Parietal lobe (tissue), 1 donor: Measurements from ENCODE around the gene SEMG2. TPM values are rescaled to one million over a fixed set of nuclear protein-coding genes. Genes with fewer than 3 reads are reported as not detected.

Experiments
- total RNA-seq: library from RNA; depleted of rRNA; stranded (reverse); fragments of >200 nt; gene quantifications from one replicate; pipeline ENCODE4 v1.2.3, GENCODE V29; 2014

SEMG2 gene
- not detected for total RNA-seq

DNA sequence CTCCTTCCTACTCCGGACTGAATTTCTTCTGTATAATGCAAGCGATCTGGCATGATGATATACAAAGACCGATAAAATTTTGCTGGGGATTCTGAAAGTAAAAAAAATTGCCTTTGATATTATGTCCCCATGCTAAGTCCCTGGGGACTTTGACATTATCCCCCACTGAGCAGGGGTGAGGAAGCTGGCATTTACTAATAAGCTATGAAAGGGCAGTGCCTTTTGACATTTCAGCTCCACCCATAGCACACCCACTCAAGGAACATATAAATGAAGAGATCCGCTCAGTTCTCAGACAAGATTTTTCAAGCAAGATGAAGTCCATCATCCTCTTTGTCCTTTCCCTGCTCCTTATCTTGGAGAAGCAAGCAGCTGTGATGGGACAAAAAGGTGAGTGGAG, at the start of gene SEMG2:
TSS of gene SEMG2 (plus strand) at position 298 of the 400 bp plus-strand sequence. CDS start at position 315, 17 bp downstream.

GRCh38 chr20:45174434-45175364, 46.5 kb upstream of the SEMG2 start, which contains the start of gene PI3:
Gene PI3, plus strand, starts transcription at chr20:45174902. Its CDS starts 21 bp downstream, at chr20:45174923.

GRCh38 chr20:45206725-45207124, 14.4 kb upstream of the SEMG2 start, which contains the start of gene SEMG1:
Gene SEMG1, plus strand, starts transcription at chr20:45207033. Its CDS starts 21 bp downstream, at chr20:45207054.

GRCh38 chr20:45254383-45255262, 33.5 kb downstream of the SEMG2 start, which contains the start of gene SLPI:
Gene SLPI, minus strand, starts transcription at chr20:45254564. Its CDS starts 21 bp downstream, at chr20:45254543.

Other genes with a start within 250 kb of the SEMG2 start
- 1.6 TPM for gene KCNS1, start 120.2 kb upstream of the SEMG2 start, total RNA-seq
- not detected for gene WFDC5, start 106.2 kb upstream of the SEMG2 start, total RNA-seq
- not detected for gene WFDC12, start 96.9 kb upstream of the SEMG2 start, total RNA-seq
- not detected for gene PI3, start 46.5 kb upstream of the SEMG2 start, total RNA-seq
- gene SEMG1, start 14.3 kb upstream of the SEMG2 start, total RNA-seq, result not detected
- gene SLPI, start 33.2 kb downstream of the SEMG2 start, total RNA-seq, result not detected
- gene RBPJL, start 85.5 kb downstream of the SEMG2 start, total RNA-seq, result not detected
- not detected for gene MATN4, start 86.9 kb downstream of the SEMG2 start, total RNA-seq
- gene SDC4, start 127.1 kb downstream of the SEMG2 start, total RNA-seq, result 0.94 TPM
- 39.1 TPM for gene SYS1, start 141.8 kb downstream of the SEMG2 start, total RNA-seq
- 1.9 TPM for gene TP53TG5, start 157.0 kb downstream of the SEMG2 start, total RNA-seq
- gene DBNDD2, start 186.9 kb downstream of the SEMG2 start, total RNA-seq, result 13.1 TPM
- 27.2 TPM for gene PIGT, start 194.8 kb downstream of the SEMG2 start, total RNA-seq
- gene WFDC2, start 248.4 kb downstream of the SEMG2 start, total RNA-seq, result 4.4 TPM